NCI-H1092 (cell line): ENCODE results near the gene RALGAPA1.
"Not testable (repeated sequence)": the region's sequence is repeated elsewhere in the genome, so short reads cannot be mapped to it uniquely, and the experiment has no call there.

ENCODE experiments used
- DNase-seq: peaks from one replicate; lab custom pipeline; 2025; lab: John Stamatoyannopoulos, UW

The RALGAPA1 gene

DNA sequence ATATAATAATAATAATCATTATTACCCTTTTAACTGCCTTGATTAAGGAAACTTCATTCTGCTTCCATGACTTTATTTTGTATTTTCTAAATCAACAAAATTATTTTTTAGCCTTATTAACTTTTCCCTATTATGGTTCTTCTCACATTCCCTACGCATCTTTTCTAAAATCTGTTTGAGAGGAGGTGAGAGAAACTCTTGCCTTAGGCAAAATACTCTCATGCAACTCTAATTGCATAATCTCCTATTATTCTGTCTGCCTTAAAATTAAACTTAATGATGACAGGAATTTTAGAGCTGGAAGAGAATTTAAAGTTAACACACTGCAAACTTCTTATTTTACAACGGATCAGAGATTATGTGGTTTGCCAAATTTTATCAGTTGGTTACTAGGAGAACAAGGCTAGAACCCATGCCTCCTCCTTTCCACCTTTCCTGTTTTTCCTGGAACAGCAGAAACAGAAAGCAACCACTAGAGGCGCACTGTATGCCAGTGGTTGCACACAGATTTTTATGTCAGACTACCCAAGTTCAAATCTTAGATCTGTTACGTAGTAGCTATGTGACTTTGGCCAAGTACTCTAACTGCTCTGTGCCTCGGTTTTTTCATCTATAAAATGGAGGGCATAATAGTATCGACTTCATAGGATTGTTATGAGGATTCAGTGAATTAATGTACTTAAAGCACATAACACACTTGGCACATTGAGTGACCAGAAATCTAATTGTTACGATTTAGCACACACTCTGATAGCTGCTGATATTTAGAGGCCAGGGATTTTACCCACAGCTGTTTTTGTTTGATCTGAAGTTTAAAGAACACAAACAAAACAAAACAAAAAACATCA, 12.7 kb upstream of the RALGAPA1 start:
- no peak for DNase-seq

DNA sequence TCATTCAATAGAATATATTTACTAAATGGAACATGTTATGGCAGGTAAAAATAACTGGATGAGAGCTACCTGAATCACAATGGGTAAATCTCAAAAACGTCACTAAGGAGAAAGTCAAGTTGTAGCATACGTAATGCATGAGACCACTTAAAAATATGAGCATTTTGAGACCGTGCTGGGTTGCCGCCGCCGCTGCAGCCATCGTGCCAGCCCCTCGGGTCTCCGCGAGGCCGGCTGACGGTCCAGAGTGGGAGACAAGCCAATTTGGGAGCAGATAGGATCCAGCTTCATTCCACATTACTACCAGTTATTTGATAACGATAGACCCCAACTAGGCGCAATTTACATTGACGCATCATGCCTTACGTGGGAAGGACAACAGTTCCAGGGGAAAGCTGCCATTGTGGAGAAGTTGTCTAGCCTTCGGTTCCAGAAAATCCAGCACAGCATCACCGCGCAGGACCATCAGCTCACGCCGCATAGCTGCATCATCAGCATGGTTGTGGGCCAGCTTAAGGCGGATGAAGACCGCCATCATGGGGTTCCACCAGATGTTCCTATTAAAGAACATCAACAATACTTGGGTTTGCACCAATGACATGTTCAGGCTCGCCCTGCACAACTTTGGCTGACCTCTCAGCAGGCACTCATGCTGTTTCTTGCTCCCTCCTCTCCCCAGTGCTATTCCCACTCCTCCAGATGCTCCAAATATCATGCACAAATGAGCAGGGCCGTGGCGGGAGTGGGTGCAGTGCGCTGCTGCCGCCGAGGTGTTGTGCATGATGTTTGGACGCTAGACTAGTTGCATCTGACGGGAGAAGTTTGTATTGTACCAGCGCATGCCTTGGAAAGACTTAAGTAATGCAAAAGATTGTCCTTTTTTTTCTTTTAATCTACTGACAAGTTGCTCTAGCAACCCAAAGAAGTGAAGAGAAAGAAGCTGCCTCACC, 10.8 kb upstream of the RALGAPA1 start:
- DNase-seq: no peak

DNA sequence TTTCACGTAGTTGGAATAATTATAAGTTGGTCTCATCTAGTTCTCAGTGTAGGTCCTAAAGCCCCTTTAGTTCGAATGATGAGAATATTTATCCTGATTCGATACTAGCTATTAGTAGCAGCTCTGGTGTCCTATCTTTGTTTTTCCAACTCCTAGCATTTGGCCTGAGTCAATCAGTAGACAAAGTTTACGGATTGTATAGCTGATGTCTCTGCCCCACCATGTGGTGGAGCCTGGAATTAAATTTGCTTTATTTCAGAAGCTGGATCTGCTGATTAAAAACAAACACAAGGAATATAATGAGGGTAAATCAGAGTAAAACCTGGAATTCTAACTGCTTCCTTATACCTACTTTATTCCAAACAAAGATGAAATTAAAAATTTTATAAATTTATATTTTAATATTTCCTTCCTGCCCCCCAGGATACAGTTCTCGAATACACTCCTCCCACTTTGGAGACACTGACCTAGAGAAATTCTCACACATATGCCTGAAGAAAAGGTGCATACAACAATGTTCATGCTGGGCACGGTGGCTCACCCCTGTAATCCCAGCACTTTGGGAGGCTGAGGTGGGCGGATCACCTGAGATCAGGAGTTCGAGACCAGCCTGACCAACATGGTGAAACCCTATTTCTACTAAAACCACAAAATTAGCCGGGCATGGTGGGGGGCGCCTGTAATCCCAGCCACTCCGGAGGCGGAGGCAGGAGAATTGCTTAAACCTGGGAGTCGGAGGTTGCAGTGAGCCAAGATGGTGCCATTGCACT, 9.4 kb upstream of the RALGAPA1 start:
- peak; percentile 7 for DNase-seq

DNA sequence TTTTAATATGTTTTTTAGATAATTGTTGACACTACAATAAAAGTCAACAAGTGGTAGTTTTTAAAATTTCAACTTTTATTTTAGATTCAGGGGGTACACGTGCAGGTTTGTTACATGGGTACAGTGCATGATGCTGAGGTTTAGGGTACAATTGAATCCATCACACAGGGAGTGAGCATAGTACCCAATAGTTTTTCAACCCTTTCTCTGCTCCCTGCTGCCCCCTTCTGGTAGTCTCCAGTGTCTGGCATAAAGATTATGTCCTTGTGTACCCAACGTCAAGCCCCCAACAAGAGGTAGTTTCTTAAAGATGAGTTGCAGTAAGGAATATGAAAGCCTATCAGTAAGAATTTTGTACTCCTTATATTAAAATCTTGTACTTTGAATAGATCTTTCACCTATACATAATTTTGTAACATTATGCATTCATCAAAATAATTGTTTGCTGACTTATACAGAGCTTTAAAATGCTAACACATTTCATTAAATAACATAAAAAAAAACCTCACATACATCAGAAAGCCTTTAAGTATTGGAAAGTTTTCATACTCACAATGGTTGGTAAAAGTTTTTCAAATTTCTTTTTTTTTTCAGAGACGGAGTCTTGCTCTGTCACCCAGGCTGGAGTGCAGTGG, 5.4 kb upstream of the RALGAPA1 start:
- peak; percentile 69 for DNase-seq

DNA sequence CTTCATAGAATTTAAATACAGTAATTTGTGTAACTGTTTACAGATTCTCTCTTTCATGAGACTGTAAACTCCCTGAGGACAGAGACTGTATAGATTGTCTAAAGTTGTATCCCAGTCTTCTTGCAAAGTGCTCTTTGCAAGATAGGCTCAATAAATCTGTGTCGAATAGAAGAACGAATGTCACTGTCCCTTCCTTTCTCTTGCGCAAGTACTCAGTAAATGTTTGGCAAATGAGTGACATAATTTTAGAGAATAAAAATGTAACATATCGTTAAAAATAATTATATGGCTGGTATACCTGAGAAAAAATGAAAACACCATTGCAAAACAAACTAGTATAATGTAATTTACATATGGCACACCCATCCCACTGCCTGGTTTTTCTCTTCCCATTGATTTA, 1.9 kb upstream of the RALGAPA1 start:
- DNase-seq: no peak

DNA sequence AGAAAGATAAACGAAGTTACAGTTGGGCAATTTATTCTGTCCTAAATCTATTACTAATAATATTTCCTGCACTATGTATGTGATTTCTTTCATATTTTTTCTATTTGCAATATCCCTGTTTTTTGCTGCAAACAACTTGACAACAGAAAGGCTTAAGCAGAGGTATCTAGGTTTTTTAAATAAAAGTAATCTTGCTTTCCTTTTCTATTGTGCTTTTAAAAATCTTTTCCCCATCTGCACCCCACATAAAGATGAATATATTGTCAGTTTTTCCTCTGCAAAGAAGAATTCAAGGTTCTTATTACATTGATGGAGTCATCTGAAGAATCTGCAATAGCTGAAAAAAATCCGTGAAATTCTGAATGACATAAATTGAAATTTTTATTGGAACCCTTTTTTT, 502 bp upstream of the RALGAPA1 start:
- DNase-seq: no peak

DNA sequence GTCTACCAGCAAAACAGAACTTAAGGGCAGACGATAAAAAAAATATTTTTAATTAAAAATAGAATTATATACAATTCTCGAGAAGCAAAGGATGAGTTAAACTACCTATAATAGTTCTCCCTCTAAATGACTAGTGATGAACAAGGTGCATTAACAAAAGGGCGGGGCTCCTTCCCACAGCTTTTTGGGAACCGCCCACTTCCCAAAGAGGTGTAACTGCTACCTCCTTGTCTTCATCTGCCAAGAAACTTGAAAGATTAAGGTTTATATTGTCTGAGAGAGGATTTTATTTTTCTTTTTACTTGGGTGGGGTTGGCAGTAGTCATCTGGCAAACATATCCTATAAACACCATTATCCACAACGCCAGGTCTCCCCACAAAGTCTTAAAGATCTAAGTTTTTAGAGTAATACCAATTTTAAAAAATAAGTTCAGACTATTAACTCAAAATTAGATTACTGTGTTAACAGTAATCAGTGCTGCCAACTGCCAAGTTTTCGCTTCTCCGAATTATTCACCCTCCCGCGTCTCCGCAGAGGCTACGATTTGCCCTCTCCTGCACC, 938 bp downstream of the RALGAPA1 start:
- DNase-seq: no peak

DNA sequence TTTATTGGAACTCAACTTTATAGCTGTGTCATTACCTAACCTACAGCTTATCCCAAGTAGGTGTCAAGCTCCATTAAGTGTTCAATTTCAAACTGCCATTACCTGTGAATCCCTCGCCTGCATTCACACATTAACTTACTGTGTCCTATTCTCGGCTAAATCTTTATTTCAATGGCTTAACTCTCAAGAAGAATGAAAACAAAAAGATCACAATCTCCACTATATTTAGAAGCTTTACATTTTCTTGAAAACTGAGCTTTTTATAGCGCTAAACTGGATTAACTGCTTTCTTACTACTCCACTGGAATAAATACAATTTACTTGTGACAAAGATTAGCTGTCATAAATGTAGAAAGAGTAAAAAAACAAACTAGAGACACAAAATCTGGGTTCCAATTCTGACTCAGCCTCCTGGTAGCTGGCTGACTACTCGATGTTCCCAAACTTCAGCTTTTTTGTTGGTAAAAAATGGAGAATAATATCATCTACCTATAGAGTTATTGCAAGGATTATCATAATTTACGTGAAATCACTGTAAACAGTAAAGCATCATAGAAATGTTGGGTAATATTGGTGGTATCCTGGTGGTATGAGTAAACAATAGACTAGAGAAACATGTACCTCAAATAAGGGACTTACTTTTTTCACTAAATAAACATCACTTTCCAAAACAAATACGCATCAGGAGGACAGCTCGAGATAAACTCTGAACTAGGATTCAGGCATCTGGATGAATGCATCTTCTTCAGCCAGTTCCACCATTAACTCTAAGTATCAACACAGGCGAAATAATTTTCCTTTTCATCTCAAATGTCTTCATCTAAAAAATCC, 1.7 kb downstream of the RALGAPA1 start:
- no peak for DNase-seq

DNA sequence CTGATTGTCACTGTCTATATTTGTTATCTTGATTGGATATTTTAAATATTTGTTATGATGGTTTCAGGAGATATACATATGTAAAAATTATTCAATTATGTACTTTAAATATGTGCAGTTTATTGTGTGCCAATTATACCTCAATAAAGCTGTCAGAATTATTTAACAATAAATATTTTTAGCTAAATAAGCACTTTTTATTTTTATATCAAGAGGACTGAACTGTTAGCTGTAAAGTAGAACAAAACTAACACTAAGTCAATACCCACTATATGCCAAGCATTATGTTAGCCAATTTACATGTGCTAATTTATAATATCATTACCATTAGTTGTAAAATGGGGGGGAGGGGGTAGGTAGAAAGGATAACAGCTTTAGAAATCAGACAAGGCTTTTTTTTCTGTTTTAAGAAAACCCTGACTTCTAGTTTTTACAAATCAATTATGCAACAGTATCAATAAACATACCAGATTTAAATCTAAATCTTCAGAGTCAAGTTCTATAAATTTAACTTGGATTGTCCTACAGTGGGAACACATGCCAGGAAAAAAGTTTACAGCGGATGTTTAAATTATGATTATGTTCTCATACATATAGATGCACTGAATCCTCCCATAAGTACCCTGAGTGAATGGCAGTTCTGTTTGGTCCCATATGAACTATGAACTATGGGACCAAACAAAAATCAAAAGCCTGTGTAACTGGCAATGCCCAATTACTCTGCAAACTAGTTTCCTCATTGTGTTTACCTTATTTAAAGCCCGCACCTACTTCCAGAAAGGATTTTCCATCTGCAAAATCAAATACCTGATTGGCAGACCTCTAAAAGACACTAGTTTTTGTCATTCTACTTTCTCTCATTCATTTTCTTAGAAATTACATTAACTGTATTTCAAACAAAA, 2.8 kb downstream of the RALGAPA1 start:
- no peak for DNase-seq

DNA sequence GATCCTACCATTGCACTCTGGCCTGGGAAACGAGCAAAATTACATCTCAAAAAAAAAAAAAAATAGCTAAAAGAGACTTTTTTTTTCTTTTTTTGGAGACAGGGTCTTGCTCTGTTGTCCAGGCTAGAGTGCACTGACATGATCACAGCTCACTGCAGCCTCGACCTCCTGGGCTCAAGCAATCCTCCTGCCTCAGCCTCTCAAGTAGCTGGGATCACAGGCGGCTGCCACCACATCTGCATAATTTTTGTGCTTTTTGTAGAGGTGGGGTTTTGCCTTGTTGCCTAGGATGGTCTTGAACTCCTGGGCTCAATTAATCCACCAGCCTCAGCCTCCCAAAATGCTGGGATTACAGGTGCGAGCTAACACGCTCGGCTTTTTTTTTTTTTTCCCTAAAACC, 11.3 kb downstream of the RALGAPA1 start:
- DNase-seq: no peak

DNA sequence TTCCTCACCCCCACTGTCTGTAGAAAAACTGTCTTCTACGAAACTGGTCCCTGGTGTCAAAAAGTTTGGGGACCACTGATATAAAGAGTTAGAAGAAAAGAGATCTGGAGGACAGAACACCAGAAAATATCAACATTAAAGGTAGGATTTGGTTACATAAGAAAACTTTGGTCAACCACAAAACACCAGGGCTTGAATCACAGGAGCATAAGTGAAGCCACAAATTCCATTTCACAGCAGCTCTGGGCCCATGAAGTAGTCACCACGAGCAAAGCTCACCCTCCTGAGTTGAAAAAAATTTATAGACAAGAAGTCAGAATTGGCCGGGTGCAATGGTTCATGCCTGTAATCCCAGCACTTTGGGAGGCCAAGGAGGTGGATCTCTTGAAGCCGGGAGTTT, 19.4 kb downstream of the RALGAPA1 start:
- DNase-seq: no peak

DNA sequence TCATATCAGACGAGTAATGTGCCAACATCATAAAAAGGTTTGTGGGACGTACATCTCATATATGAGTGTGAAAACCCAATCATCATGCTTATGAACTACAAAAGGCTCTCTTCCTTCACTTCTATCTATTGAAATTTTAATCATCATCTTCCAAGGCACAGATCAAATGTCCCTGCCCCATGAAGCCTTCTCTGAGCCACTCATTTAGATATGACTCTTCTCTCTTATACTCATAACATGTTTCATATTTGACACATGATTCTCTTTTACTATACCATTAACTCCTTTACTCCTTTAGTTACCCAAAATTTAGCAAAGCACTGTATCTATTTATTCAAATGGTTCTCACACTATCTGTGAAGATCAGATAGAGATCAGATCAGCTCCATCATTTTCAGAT, 22.2 kb downstream of the RALGAPA1 start:
- DNase-seq: no peak

DNA sequence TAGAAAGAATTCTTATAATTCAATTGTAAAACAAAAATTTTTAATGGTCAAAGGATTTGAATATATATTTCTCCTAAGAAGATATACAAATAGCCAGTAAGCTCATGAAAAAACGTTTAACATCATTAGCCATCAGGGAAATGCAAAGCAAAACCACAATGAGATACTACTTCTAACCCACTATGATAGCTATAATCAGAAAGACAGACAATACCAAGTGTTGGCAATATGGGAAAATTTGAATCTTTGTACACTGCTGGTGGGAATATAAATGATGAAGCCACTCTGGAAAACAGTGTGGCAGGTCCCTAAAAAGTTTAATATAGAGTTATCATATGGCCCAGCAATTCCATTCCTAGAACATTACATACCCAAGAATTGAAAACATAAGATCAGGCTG, 25.4 kb downstream of the RALGAPA1 start:
- DNase-seq: no peak

DNA sequence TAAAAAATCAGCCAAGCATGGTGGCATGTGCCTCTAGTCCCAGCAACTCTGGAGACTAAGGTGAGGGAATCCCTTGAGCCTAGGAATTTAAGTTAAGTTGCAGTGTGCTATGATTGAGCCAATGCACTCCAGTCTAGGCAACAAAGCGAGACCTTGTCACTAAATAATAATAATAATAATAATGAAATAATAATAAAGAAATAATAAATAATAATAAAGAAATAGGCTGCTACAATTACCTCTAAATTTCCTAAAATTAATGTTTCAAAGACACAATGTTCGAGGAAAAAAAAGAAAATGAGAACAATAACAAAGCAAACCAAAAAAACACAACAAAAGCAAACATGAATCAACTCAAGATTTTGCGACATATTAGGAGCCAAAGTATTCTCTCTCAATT, 29.7 kb downstream of the RALGAPA1 start:
- DNase-seq: no peak

DNA sequence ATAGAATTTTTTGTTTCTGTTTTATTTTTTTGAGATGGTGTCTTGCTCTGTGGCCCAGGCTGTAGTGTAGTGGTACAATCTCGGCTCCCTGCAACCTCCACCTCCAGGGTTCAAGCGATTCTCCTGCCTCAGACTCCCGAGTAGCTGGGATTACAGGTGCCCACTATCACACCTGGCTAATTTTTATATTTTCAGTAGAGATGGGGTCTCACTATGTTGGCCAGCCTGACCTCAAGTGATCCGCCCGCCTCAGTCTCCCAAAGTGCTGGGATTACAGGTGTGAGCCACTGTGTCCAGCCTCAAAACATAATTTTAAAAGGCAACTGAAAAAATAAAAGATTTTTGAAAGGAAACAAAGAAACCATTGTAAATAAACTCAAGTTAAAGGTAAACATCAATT, 31.5 kb downstream of the RALGAPA1 start:
- DNase-seq: not testable (repeated sequence)

DNA sequence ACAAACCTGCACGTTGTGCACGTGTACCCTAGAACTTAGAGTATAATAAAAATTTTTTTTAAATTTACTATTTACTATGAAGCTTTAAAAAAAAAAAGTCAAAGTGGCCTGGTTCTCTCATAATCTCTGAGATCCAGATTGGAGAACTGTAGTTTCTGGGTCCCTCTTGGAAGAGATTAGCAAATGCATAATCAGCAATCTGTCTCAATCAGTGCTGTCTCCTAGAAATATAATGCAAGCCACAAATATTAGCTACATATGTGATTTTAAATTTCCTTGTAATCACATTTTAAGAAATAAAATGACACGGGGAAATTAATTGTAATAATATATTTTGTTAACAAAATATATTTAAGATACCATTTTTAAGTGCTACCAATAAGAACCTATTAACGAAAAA, 32.3 kb downstream of the RALGAPA1 start:
- DNase-seq: no peak

DNA sequence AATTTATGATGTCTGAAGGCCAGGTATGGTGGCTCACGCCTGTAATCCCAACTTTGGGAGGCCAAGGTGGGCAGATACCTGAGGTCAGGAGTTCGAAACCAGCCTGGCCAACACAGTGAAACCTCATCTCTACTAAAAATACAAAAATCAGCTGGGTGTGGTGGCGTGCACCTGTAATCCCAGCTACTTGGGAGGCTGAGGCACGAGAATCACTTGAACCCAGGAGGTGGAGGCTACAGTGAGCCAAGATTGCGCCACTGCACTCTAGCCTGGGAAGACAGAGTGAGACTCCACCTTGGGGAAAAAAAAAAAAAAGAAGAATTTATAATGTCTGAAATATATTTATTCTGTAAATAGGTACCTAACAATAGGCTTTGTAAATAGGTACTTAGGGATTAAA, 33.0 kb downstream of the RALGAPA1 start:
- not testable (repeated sequence) for DNase-seq

DNA sequence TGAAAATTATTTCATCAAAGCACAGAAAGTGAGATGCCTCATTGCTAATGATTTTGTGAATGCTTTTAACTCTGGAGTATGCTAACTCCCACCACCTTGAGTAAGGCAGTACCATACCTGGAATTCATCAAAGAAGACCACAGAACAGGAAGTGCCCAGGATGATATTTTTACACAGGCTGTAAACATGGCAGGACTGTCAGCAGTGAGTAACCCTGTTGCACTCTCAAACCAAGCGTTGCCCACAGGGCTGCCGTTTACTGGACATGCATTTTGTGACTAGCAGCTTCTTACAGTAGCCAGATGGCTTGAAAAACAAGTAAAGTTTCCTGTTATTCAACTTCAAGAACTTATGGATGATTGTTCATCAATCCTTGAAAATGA, 42.4 kb downstream of the RALGAPA1 start:
- DNase-seq: no peak

DNA sequence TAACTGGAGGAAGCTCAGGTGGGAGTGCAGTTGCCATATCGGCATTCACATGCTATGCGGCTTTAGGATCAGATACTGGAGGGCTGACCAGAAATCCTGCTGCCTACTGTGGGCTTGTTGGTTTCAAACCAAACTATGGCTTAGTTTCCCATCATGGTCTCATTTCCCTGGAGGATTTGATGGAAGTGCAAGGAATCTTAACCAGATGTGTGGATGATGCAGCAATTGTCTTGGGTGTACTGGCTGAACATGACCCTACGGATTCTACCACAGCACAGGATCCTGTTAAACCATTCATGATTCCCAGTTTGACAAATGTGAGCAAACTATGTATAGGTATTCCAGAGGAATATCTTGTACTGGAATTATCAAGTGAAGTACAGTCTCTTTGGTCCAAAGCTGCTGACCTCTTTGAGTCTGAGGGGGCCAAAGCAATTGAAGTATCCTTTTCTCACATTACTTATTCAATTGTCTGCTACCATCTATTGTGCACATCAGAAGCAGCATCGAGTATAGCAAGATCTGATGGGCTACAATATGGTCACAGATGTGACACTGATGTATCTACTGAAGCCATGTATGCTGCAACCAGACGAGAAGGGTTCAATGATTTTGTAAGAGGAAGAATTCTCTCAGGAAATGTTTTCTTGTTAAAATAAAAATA, 42.9 kb downstream of the RALGAPA1 start:
- DNase-seq: no peak
